Ureter (tissue), 1 donor: ENCODE results near the gene TRAFD1. TPM values are rescaled to one million over a fixed set of nuclear protein-coding genes. Genes with fewer than 3 reads are reported as not detected.

Experiments used
- DNase-seq: peaks from one replicate; pipeline ENCODE4 v3.0.0-alpha.2; 2020; ENCODE audit warnings: low spot score
- total RNA-seq: library from RNA; stranded (reverse); gene quantifications from one replicate; pipeline ENCODE4 v1.2.4, GENCODE V29; 2023
- donor health status: DM: yes; HTN: yes; CAD: no.

Gene TRAFD1
- total RNA-seq, 1 donor from 2014 or later = 37.0 TPM

DNA sequence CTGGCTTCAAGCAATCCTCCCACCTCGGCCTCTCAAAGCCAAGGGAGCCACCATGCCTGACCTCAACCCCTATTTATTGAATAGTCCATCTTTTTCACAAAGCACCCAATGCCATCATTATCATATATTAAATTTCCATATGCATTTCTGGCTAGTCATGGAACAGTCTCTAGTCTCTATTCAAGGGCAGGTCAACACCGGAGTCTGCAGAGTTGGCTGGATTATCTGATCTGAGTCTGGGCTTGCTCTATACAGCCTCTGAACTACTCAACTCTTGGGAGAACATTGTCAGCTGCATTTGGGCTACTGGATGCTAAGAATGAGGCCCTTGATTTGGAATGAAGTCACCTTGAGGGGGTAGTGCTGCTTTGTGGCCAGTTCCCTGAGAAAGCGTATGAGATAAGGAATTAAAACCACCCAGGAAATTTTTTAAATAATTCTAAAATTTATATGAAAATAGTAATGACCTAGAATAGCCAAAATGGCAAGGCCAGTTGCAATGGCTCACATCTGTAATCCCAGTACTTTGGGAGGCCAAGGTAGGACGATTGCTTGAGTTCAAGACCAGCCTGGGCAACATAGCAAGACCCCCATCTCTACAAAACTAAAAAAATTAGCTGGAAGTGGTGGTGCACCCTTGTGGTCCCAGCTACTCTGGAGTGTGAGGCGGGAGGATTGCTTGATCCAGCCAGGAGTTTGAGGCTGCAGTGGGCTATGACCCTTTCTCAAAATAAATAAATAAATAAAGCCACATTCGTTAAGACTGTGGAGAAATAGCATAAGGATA, 9.9 kb upstream of the TRAFD1 start:
- DNase-seq = no peak

DNA sequence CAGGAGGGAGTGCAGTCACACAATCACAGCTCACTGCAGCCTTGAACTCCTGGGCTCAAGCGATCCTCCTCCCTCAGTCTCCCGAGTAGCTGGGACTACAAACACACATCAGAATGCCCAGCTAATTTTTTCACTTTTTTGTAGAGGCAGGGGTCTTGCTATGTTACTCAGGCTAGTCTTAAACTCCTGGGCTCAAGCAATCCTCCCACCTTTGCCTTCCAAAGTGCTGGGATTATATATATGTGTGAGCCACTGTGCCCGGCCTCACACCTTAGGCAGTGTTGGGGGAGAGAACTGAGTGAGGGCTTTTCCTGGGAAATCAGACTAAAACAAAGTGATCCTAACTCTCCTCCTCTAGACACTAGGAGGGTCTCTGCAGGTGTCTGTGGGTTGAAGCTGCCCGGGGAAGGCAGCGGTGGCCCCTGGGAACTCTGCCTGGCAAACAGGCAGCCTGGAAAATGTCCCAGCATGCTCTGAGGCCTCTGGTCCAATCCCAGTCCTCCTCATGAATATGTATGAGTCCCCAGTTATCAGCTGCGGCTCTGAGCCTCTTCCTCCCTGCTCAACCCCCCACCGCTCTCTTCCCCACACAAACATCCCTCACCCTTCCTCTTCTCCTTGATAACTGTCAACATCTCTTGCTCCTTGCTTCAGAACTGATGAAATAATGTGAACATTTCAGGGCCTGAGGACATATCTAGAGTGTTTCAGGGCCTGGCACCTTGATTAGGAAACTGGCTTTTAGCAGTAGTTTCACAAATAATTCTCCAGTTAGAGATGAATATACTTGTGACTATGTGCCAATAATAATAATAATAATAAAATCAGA, 8.9 kb upstream of the TRAFD1 start:
- DNase-seq = peak; percentile 33

DNA sequence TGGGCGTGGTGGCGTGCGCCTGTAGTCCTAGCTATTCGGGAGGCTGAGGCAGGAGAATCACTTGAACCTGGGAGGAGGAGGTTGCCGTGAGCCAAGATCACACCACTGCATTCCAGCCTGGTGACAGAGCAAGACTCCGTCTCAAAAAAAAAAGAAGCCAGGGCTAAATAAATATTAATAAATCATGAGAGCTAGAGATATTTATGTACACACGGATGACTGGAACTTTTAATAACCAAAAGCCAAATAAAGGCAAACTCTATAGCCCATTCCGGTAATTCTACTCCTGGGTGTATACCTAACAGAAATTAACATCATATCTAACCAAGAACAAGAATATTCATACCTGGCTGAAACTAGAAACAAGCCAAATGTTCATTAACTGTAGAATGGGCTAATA, 7.7 kb upstream of the TRAFD1 start:
- DNase-seq = peak; percentile 27

DNA sequence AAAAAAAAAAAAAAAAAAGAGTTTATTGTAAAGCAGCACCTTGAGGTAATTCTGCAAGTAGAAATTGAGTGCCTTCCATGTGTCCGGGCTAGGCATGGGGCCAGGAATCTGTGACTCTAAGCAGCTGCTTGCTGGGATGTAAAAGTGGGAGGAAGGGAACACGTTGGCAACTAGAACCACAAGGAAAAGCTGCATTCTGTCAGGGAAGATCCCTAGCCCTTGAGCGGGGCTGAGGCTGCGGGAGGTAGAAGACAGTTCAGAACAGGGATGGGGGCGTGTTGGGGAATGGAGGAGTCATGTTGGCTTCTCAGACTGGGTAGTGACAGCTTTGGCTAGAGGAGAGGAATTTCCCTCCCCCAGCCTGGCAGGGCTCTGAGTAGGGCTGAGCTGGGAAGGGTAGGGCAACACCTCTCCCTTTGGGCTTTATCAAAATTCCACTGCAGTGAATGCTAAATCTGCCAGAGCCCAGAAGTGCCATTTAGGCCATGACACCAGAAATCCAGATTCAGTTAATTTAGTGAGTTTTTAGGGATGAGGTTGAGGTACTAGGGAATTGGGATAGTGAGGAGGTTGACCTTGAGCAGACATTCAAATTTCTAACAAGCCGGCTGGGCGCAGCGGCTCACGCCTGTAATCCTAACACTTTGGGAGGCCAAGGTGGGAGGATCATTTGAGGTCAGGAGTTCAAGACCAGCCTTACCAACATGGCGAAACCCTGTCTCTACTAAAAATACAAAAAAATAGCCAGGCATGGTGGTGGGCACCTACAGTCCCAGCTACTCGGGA, 3.4 kb upstream of the TRAFD1 start:
- DNase-seq = peak; percentile 69

- DNase-seq = no peak
Observed at GRCh38 chr12:112122823-112123690, 2.3 kb upstream of the TRAFD1 start.

- DNase-seq = no peak
Observed at GRCh38 chr12:112124918-112125249, 476 bp upstream of the TRAFD1 start.

GRCh38 chr12:112126000-112126438, 659 bp downstream of the TRAFD1 start:
- DNase-seq = peak; percentile 40

- DNase-seq = no peak
Observed at GRCh38 chr12:112126911-112127310, 1.6 kb downstream of the TRAFD1 start.

DNA sequence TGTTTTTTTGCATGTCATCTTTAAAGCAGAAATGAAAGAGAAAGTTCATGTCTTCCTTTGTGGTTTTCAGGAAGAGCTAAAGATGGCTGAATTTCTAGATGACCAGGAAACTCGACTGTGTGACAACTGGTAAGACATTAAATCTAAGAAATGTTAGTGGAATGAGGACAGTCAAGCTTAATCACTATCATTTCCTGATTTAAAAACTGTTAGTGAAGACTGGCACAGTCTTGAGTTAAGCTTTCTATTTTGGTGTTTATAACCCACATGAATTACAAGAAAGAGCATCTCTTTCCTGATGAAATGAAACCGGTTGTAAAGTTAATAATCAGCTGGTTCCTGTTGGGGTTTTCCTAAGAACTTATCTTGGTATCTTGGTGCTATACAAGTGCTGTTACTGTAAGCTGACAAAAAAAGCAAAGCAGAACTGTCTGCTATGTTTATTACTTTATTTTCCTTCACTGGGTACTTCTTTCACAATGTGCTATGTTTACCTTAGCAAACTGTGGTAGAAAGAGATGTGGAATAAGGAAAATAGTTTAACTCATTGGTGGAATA, 5.2 kb downstream of the TRAFD1 start:
- DNase-seq = no peak

DNA sequence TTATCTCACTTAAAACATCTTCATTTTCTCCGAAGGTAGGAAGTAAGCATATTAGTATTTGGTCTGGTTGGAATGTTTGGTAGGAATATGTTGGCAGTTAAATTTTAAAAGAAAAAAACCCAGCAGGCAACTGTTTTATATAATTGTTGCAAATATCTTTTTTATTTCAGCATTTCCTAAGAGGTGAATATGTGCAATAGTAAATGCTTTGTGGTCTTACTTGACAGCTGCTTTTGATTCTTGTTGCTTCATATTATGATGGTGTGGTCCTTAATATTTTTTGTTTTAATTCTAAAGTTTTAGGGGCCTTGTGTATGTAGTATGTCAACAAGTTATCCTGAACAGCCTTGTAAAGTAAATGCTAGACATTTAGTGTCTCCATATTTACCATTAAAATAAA, 6.3 kb downstream of the TRAFD1 start:
- DNase-seq = no peak

DNA sequence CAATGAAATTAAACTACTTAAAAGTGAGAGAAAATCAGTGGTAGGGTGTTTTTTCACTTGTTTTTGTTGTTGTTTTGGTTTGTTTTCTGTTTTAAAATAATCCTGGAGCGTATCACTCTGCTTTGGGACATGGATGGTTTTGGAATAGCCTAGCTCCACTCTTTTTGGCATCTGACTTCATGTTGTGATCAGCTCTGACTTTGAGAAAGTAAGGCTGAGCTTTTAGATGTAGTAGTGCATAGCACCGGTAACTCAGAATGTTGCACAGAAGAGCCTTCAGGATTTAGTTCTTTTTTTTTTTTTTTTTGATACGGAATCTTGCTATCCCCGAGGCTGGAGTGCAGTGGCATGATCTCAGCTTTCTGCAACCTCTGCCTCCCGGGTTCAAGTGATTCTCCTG, 8.1 kb downstream of the TRAFD1 start:
- DNase-seq = no peak

DNA sequence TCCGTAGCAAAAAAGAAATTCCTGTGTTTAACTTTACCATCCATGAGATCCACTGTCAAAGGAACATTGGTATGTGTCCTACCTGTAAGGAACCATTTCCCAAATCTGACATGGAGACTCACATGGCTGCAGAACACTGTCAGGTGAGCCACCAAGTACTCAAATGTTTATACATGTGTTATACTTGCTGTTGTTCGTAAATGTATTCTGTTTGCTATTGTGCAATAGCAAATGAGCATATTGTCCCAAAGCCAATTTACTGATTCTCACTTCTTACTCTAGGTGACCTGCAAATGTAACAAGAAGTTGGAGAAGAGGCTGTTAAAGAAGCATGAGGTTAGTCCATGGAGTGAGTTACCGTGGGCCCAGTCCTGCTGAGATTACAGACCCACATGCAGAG, 9.4 kb downstream of the TRAFD1 start:
- no peak for DNase-seq

GRCh38 chr12:112140728-112141127, 15.4 kb downstream of the TRAFD1 start:
- DNase-seq = peak; percentile 20

- DNase-seq = peak; percentile 9
Observed at GRCh38 chr12:112146123-112146522, 20.8 kb downstream of the TRAFD1 start.

GRCh38 chr12:112148031-112148513, 22.7 kb downstream of the TRAFD1 start:
- peak; percentile 22 for DNase-seq

- peak; percentile 76 for DNase-seq
Observed at GRCh38 chr12:112149596-112149995, 24.2 kb downstream of the TRAFD1 start.

DNA sequence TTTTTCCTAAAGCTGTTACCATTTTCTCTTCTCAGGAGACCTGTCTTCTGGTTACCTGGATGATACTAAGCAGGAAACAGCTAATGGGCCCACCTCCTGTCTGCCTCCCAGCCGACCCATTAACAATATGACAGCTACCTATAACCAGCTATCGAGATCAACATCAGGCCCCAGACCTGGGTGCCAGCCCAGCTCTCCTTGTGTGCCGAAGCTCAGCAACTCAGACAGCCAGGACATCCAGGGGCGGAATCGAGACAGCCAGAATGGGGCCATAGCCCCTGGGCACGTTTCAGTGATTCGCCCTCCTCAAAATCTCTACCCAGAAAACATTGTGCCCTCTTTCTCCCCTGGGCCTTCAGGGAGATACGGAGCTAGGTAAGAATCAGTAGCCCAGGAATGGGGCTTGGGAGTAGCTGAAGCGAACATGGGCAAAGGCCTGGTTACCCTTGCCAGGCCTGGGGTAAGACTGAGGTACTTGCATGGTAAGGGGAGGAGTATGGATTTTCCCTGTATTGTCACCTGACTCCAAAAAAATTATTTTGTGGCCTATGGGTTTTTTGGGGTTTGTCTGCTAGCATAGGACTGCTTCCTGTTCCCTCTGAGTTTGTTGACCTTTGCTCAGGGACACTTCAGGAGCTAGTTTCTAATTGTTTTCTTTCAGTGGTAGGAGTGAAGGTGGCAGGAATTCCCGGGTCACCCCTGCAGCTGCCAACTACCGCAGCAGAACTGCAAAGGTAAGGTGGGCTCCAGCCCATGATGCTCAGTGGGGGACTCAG, 26.6 kb downstream of the TRAFD1 start:
- peak; percentile 32 for DNase-seq

GRCh38 chr12:112153181-112153892, 28.0 kb downstream of the TRAFD1 start:
- peak; percentile 25 for DNase-seq

DNA sequence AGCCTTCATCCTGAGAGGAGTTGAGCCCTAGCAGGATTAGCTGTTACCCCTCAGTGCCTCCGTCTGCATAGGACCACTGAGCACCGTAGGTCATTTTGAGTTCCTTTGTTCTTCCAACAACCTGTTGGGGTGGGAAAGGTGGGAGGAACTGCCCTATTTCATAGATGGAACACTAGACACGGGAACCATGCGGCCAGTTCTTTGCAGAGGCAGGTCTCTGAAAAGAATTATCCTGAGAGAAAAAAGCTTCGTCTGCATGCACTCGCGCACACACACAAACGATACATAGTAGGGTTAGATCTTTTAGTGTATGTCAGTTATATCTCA, 28.5 kb downstream of the TRAFD1 start:
- no peak for DNase-seq
